Body of pancreas (tissue), 4 donors: Measurements from ENCODE around the gene LIPF.

Experiments
- CTCF ChIP-seq, 7 experiments: fragments of 450-650 bp in 4 of 7; fragments of 200-600 bp in 3 of 7; sonication (generic) in 3 of 7; IDR thresholded peaks; one replicate each; pipeline ENCODE4 v1.5.1; 2016 to 2019; ENCODE audit warnings: antibody characterized with exemption in 7 of 7
- POLR2A ChIP-seq, 3 donors: fragments of 450-650 bp; IDR thresholded peaks; one replicate each; pipeline ENCODE4 v1.6.1; 2016; ENCODE audit warnings: antibody characterized with exemption in 3 of 3, mild to moderate bottlenecking in 2 of 3

GRCh38 chr10:88652616-88653015, 11.6 kb upstream of the LIPF start:
- no peak for TF ChIP-seq CTCF (IDR thresholded peaks at IDR 0.05)
- TF ChIP-seq POLR2A (IDR thresholded peaks at IDR 0.05), result no peak
